GM20000 (cell line): ENCODE results near the gene HS6ST2.

Experiments used
- DNase-seq: peaks from one replicate; pipeline ENCODE4 v3.0.0; 2012; ENCODE audit warnings: low spot score
- CTCF ChIP-seq: IDR thresholded peaks from 2 replicates; pipeline ENCODE4 v1.5.1; 2012; ENCODE audit warnings: mild to moderate bottlenecking, control low read depth; ENCODE audit errors: extremely low read depth, missing control alignments

Gene HS6ST2

GRCh38 chrX:132862562-132862961, 95.9 kb downstream of the HS6ST2 start:
- no peak for DNase-seq
- TF ChIP-seq CTCF: no peak

- DNase-seq: no peak
- no peak for TF ChIP-seq CTCF
These were observed 97.4 kb downstream of the HS6ST2 start for GRCh38 chrX:132861076-132861475.

DNA sequence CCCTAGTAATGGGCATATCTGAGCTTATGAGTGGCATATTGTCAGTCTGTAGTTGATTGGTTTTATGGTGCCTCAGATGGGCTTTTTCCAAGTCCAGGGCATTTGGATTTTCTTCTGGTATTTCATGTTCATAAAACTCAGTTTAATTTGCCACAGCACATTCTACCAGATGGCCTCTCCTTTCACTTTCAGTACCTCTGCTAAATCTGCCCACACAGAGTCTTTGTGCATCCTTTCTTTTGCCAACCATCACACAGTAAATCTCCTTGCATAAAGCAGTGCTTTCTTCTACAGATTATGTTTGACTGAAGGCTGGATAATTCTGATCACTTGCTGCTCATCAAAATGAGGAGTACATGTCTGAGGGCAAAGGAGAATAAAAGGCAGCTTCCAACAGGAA, 98.2 kb downstream of the HS6ST2 start:
- DNase-seq: no peak
- no peak for TF ChIP-seq CTCF

- no peak for DNase-seq
- TF ChIP-seq CTCF: no peak
These were observed 100.4 kb downstream of the HS6ST2 start for GRCh38 chrX:132858018-132858417.

GRCh38 chrX:132855780-132856341, 102.6 kb downstream of the HS6ST2 start:
- TF ChIP-seq CTCF: no peak
- no peak for DNase-seq

DNA sequence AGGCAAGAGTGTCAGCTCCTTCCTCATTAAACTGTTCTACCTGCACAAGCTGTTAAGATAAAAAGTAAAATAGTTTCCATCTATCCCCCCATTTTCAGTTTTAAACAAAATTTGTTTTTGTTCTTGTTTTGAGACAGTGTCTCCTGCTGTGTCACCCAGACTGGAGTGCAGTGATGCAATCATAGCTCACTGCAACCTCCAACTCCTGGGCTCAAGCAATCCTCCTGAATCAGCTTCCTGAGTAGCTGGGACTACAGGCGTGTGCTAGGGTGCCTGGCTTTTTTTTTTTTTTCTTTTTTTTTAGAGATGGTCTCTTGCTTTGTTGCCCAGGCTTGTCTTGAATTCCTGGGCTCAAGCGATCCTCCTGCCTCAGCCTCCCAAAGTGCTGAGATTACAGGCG, 105.4 kb downstream of the HS6ST2 start:
- no peak for DNase-seq
- no peak for TF ChIP-seq CTCF

DNA sequence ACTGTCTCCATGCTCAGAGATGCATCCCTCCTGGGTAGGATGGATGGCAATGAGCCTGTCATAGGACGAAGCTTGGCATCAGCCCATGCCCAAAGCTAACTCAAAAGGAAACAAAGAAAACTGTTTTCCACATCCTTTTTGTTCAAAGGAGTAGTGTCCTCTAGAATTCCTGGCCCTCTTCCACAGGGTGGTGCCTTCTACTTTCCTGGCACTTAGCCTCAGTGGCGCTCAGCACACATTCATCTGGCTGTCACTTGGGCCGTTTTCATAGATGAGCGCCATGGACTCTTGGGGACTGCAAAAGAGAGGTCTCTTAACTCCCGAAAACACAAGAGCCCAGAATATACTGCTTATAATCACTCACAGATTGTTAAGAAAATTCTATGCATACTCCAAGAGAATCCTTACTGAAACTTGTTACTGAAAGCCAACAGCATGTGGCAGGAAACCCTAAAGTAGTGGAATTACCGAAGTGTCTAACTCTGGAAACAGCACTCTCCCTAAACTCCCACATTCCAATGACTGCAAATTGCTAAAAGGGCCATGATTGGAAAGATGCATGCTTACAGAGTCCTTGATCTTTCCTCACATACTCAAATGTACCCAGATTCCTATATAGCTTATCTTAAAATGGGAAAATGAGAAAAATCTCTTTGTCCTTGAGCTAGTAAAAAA, 110.0 kb downstream of the HS6ST2 start:
- no peak for DNase-seq

More for the DNA sequence above, 110.0 kb downstream of the HS6ST2 start:
- TF ChIP-seq CTCF: no peak
